HepG2 (cell line): ENCODE data around the gene NPY. TPM values are rescaled to one million over a fixed set of nuclear protein-coding genes. Genes with fewer than 3 reads are reported as not detected.

Experiments used
- ATAC-seq: fragments of 200-7000 bp; cut with Tn5 transposase; 3 replicates; pipeline ENCODE4 v1.9.1; 2020; ENCODE audit warnings: mild to moderate bottlenecking, moderate library complexity
- BruUV-seq: library from RNA; stranded (reverse); fragments of 400-500 nt; replicated peaks from 2 replicates; lab custom pipeline; 2021; lab: Mats Ljungman, UMichigan
- CTCF ChIA-PET: fragments of 300-600 bp; formaldehyde crosslinking; extraction: SDS; loops from one replicate; lab custom pipeline; 2021; ENCODE audit warnings: low total read pairs, inconsistent platforms, low intra/inter-chr PET ratio; lab: Yijun Ruan, JAX
- POLR2A ChIA-PET: fragments of 350-600 bp; sonication (Branson Sonifier 250); formaldehyde crosslinking; loops from one replicate; lab custom pipeline; 2020; ENCODE audit warnings: antibody characterized with exemption, inconsistent platforms; lab: Yijun Ruan, JAX
- DNase-seq: peaks from one replicate; pipeline ENCODE4 v3.0.0-alpha.2; 2015; ENCODE audit warnings: low spot score
- FAIRE-seq: peaks from 3 replicates; lab custom pipeline; 2011; peaks lifted over from hg19 to GRCh38; lab: Jason Lieb, UNC
- H2AFZ ChIP-seq: one replicate; pipeline ENCODE4 v1.6.1; 2011; ENCODE audit warnings: low read length, inconsistent platforms
- H3K27ac ChIP-seq: fragments of 300-600 bp; 3 replicates; pipeline ENCODE4 v1.8.0; 2011; ENCODE audit warnings: mixed run types, mild to moderate bottlenecking, mixed read lengths, low read length, inconsistent platforms; ENCODE audit not compliant: insufficient read depth; ENCODE audit errors: extremely low read length
- H3K27me3 ChIP-seq, 2 experiments: fragments of 200-600 bp in 1 of 2; 2 replicates in 1 of 2; 3 replicates in 1 of 2; pipeline versions ENCODE4 v1.6.0 to v1.8.0; 2011; ENCODE audit warnings: low read length in 2 of 2, mild to moderate bottlenecking in 2 of 2, moderate library complexity in 2 of 2, inconsistent platforms in 1 of 2; ENCODE audit not compliant: insufficient read depth in 2 of 2, control insufficient read depth in 1 of 2
- H3K36me3 ChIP-seq, 2 experiments: fragments of 200-600 bp in 1 of 2; replicated peaks in 1 of 2; 2 replicates in 1 of 2; 3 replicates in 1 of 2; pipeline versions ENCODE4 v1.5.1 to v1.8.0; 2011; ENCODE audit warnings: low read length in 2 of 2, inconsistent platforms in 1 of 2; ENCODE audit not compliant: insufficient read depth in 2 of 2, control insufficient read depth in 1 of 2
- H3K4me1 ChIP-seq: 2 replicates; pipeline ENCODE4 v1.5.1; 2012; ENCODE audit warnings: low read length, inconsistent platforms; ENCODE audit not compliant: insufficient read depth
- H3K4me2 ChIP-seq: 2 replicates; pipeline ENCODE4 v1.6.0; 2011; ENCODE audit warnings: low read depth, low read length, inconsistent platforms
- H3K4me3 ChIP-seq, 3 experiments: fragments of 200-600 bp in 1 of 3; sonication (generic), shearing (Covaris generic) in 1 of 3; replicated peaks in 1 of 3; 2 replicates each; pipeline ENCODE4 v1.5.1; 2011 to 2016; ENCODE audit warnings: low read length in 3 of 3, inconsistent platforms in 2 of 3, low read depth in 2 of 3, mild to moderate bottlenecking in 2 of 3, control low read depth in 1 of 3, mixed read lengths in 1 of 3; ENCODE audit not compliant: insufficient read depth in 1 of 3
- H3K79me2 ChIP-seq: one replicate; pipeline ENCODE4 v1.6.1; 2011; ENCODE audit warnings: low read length, inconsistent platforms; ENCODE audit not compliant: insufficient read depth
- H3K9ac ChIP-seq: 2 replicates; pipeline ENCODE4 v1.6.0; 2011; ENCODE audit warnings: mild to moderate bottlenecking, low read depth, low read length, inconsistent platforms; ENCODE audit not compliant: insufficient read depth
- H3K9me3 ChIP-seq: 2 replicates; pipeline ENCODE4 v1.5.1; 2012; ENCODE audit warnings: mild to moderate bottlenecking, low read length
- H4K20me1 ChIP-seq: 2 replicates; pipeline ENCODE4 v1.6.0; 2011; ENCODE audit warnings: inconsistent platforms, mild to moderate bottlenecking, low read length, moderate library complexity; ENCODE audit not compliant: insufficient read depth
- ARHGAP35 ChIP-seq: sonication (generic); formaldehyde crosslinking; IDR thresholded peaks from 2 replicates; pipeline ENCODE4 v1.9.0; 2022; ENCODE audit warnings: mild to moderate bottlenecking, inconsistent platforms, moderate library complexity, missing genetic modification reagents, borderline replicate concordance
- BCLAF1 ChIP-seq: fragments of 450-650 bp; IDR thresholded peaks from 2 replicates; pipeline ENCODE4 v1.6.1; 2017; ENCODE audit warnings: mild to moderate bottlenecking
- CBX5 ChIP-seq: sonication (generic); formaldehyde crosslinking; IDR thresholded peaks from 2 replicates; pipeline ENCODE4 v1.4.0; 2020; ENCODE audit warnings: missing genetic modification reagents, borderline replicate concordance
- MTERF4 ChIP-seq: sonication (generic); formaldehyde crosslinking; IDR thresholded peaks from 2 replicates; pipeline ENCODE4 v1.8.0; 2023; ENCODE audit warnings: mild to moderate bottlenecking, missing genetic modification reagents
- RORA ChIP-seq: sonication (generic); formaldehyde crosslinking; IDR thresholded peaks from 2 replicates; pipeline ENCODE4 v1.5.0; 2020; ENCODE audit warnings: mild to moderate bottlenecking, missing genetic modification reagents, moderate library complexity
- RXRA ChIP-seq: sonication (generic); formaldehyde crosslinking; IDR thresholded peaks from 2 replicates; pipeline ENCODE4 v1.5.1; 2020; ENCODE audit warnings: missing genetic modification reagents
- SP5 ChIP-seq: IDR thresholded peaks from 2 replicates; pipeline ENCODE4 v1.6.1; 2016; ENCODE audit warnings: low read depth, borderline replicate concordance
- ZFP82 ChIP-seq: sonication (generic); formaldehyde crosslinking; IDR thresholded peaks from 2 replicates; pipeline ENCODE4 v1.5.1; 2020; ENCODE audit warnings: mild to moderate bottlenecking, missing genetic modification reagents, borderline replicate concordance
- ZMYM2 ChIP-seq: sonication (generic); formaldehyde crosslinking; IDR thresholded peaks from 2 replicates; pipeline ENCODE4 v1.8.0; 2022; ENCODE audit warnings: mild to moderate bottlenecking, missing genetic modification reagents
- ZNF367 ChIP-seq: sonication (generic); formaldehyde crosslinking; IDR thresholded peaks from 2 replicates; pipeline ENCODE4 v1.4.0; 2020; ENCODE audit warnings: missing genetic modification reagents, borderline replicate concordance
- ZNF598 ChIP-seq: sonication (generic); formaldehyde crosslinking; IDR thresholded peaks from 2 replicates; pipeline ENCODE4 v1.5.1; 2020; ENCODE audit warnings: mild to moderate bottlenecking, missing genetic modification reagents, borderline replicate concordance
- ZNF646 ChIP-seq: sonication (generic); formaldehyde crosslinking; IDR thresholded peaks from 2 replicates; pipeline ENCODE4 v1.9.0; 2021; ENCODE audit warnings: mild to moderate bottlenecking, missing genetic modification reagents
- ZSCAN22 ChIP-seq: sonication (generic); formaldehyde crosslinking; IDR thresholded peaks from 2 replicates; pipeline ENCODE4 v1.4.0; 2020; ENCODE audit warnings: mild to moderate bottlenecking, missing genetic modification reagents
- WGBS: methylation state at CpG from one replicate; pipeline ENCODE4 v1.1.6; 2017; ENCODE audit warnings: low lambda C conversion rate; 5-methylcytosine and 5-hydroxymethylcytosine counted together
- in situ Hi-C: cut with HindIII; loops from 2 replicates; pipeline ENCODE4 v1.10.0; 2017; ENCODE audit warnings: low pct_unique_long_range_greater_than_20kb; ENCODE audit not compliant: extremely low pct_ligation_motif_present
- intact Hi-C: fragments of 100-400 bp; cut with micrococcal nuclease; formaldehyde crosslinking; loops from one replicate; pipeline ENCODE4 v1.10.0; 2022; ENCODE audit not compliant: unreplicated experiment
- polyA plus RNA-seq, 8 experiments: library from polyadenylated mRNA; depleted of rRNA in 3 of 8; stranded (reverse) in 7 of 8; unstranded in 1 of 8; fragments of >200 nt; fragmentation: Illumina TruSeq in 4 of 8; extraction: Trizol in 4 of 8; gene quantifications; 2 replicates each; pipeline versions ENCODE4 v1.2.1 to v1.2.3, GENCODE V29; 2011 to 2016; ENCODE audit warnings: low read depth in 4 of 8, missing spikeins in 1 of 8, mixed read lengths in 1 of 8; ENCODE audit not compliant: insufficient read depth in 1 of 8
- total RNA-seq, 5 experiments: library from RNA; depleted of rRNA; stranded (reverse); fragments of >200 nt; fragmentation: Illumina TruSeq; extraction: Trizol; gene quantifications; 2 replicates each; pipeline ENCODE4 v1.2.3, GENCODE V29; 2016; ENCODE audit warnings: low read depth in 1 of 5

NPY gene
- total and polyA plus RNA-seq, 2 of the 13 experiments (the other 11 are each of a cell fraction or from before 2014, with no cell fraction given) = not detected

- Histone ChIP-seq H3K9me3 (no peaks in the 10 kb centered on the region), H3K4me1 (no peaks in the 10 kb centered on the region), H3K27me3 (peaks cover 0 to 5% of the 10 kb centered on the region in 2 experiments; a peak in 1 of 5 replicates), H3K4me3 (no peak overlapping the region), H3K9ac (no peak overlapping the region), H4K20me1 (no peaks in the 10 kb centered on the region), H3K36me3 (no peaks in the 10 kb centered on the region), H3K79me2 (no peaks in the 10 kb centered on the region), H3K4me2 (no peak overlapping the region), H3K27ac (no peak overlapping the region), H2AFZ (no peak overlapping the region)
- ChIA-PET CTCF (no interaction called here), POLR2A (no interaction called here)
- intact Hi-C loops (no loop called here), in situ Hi-C loops (no loop called here)
- FAIRE-seq = no peak
- 10% methylated on average over 4 of the region's 5 CpGs for WGBS
- no peak for ATAC-seq
- no peak for DNase-seq
- no TSS peak for BruUV-seq
- TF ChIP-seq ZNF367 (no peak), ZNF646 (CRISPR knock-in tag) (no peak), SP5 (CRISPR knock-in tag) (no peak), RXRA (no peak), ZMYM2 (CRISPR knock-in tag) (no peak), RORA (CRISPR knock-in tag) (no peak), ARHGAP35 (CRISPR knock-in tag) (no peak), ZSCAN22 (no peak), BCLAF1 (no peak), ZNF598 (CRISPR knock-in tag) (no peak), MTERF4 (CRISPR knock-in tag) (no peak), ZFP82 (CRISPR knock-in tag) (no peak), CBX5 (CRISPR knock-in tag) (no peak)
These were observed 41.7 kb downstream of the NPY start for GRCh38 chr7:24325708-24326107.
